Measurements from ENCODE around the gene RNF40.
A peak's percentile ranks its signal among the peaks of the same experiment; 100 is the strongest.

RNF40 gene

GRCh38 chr16:30766933-30767284 lies 4.8 kb downstream of the RNF40 start:
- H3K4me3 ChIP-seq (ENCODE audit: severe bottlenecking), result no peak overlapping the region
- no peaks in the 10 kb centered on the region for H3K27me3 ChIP-seq (ENCODE audit: insufficient read depth, poor library complexity, severe bottlenecking)
- H3K27ac ChIP-seq (ENCODE audit: poor library complexity, severe bottlenecking), result no peak overlapping the region
- DNase-seq (ENCODE audit: low spot score) (no peak), ATAC-seq (ENCODE audit: low read depth) (no peak)
- peaks cover 87% of the 10 kb centered on the region for H3K36me3 ChIP-seq (ENCODE audit: low read depth)
- TF ChIP-seq, protein P1, sequence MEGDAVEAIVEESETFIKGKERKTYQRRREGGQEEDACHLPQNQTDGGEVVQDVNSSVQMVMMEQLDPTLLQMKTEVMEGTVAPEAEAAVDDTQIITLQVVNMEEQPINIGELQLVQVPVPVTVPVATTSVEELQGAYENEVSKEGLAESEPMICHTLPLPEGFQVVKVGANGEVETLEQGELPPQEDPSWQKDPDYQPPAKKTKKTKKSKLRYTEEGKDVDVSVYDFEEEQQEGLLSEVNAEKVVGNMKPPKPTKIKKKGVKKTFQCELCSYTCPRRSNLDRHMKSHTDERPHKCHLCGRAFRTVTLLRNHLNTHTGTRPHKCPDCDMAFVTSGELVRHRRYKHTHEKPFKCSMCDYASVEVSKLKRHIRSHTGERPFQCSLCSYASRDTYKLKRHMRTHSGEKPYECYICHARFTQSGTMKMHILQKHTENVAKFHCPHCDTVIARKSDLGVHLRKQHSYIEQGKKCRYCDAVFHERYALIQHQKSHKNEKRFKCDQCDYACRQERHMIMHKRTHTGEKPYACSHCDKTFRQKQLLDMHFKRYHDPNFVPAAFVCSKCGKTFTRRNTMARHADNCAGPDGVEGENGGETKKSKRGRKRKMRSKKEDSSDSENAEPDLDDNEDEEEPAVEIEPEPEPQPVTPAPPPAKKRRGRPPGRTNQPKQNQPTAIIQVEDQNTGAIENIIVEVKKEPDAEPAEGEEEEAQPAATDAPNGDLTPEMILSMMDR (IDR thresholded peaks at IDR 0.05; ENCODE audit: poor library complexity, severe bottlenecking), result no peak
- H3K9me3 ChIP-seq (ENCODE audit: severe bottlenecking), result no peaks in the 10 kb centered on the region
- H3K4me1 ChIP-seq (ENCODE audit: insufficient read depth, poor library complexity, severe bottlenecking), result peaks cover 10% of the 10 kb centered on the region

DNA sequence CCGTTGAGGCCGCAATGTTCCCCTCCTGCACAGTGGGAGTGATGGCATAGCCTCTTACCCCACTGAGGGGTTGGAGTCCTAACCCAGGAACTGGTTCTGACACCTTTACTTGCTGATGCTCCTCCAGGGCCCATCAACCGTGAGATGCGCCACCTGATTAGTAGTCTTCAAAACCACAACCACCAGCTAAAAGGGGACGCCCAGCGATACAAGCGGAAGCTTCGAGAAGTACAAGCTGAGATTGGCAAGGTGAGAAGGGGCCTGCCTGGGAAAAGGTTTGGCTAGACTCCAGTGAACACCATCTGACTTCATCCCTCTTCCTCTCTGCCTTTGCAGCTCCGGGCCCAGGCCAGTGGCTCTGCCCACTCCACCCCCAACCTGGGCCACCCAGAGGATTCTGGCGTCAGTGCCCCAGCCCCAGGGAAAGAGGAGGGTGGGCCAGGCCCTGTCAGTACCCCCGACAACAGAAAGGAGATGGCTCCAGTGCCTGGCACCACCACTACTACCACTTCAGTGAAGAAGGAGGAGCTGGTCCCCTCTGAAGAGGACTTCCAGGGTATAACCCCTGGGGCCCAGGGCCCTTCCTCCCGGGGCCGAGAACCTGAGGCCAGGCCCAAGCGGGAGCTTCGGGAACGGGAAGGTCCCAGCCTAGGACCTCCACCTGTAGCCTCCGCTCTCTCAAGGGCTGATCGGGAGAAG lies 5.8 kb downstream of the RNF40 start:
- Histone ChIP-seq H3K27ac (ENCODE audit: poor library complexity, severe bottlenecking) (no peak overlapping the region), H3K4me1 (ENCODE audit: insufficient read depth, poor library complexity, severe bottlenecking) (peaks cover 9% of the 10 kb centered on the region), H3K9me3 (ENCODE audit: severe bottlenecking) (no peaks in the 10 kb centered on the region), H3K27me3 (ENCODE audit: insufficient read depth, poor library complexity, severe bottlenecking) (no peaks in the 10 kb centered on the region), H3K36me3 (ENCODE audit: low read depth) (peaks cover 95% of the 10 kb centered on the region), H3K4me3 (ENCODE audit: severe bottlenecking) (no peak overlapping the region)
- ATAC-seq (ENCODE audit: low read depth) (no peak), DNase-seq (ENCODE audit: low spot score) (peak; percentile 19)
- TF ChIP-seq, protein P1 (IDR thresholded peaks at IDR 0.05; ENCODE audit: poor library complexity, severe bottlenecking), result no peak

DNA sequence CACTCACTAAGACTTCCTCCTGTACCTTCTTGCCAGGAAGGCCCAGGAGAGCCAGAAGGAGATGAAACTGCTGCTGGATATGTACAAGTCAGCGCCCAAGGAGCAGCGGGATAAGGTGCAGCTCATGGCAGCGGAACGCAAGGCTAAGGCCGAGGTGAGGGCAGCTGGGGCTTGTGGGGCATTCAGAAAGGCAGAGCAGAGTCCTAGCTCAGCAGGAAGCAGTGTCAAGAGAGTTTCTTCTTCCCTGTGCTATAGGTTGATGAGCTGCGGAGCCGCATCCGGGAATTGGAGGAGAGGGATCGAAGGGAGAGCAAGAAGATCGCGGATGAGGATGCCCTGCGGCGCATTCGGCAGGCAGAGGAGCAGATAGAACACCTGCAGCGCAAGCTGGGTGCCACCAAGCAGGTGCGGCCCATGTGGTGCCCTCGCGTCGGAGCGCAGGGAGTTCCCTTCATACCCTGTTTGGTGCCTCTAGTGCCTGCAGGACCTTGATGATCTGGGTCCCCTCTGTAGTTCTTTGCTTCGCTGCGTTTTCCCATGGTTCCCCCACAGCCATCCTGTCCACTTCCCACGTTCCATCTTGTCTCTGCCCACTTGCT lies 6.6 kb downstream of the RNF40 start:
- peaks cover 87% of the 10 kb centered on the region for H3K36me3 ChIP-seq (ENCODE audit: low read depth)
- H3K27me3 ChIP-seq (ENCODE audit: insufficient read depth, poor library complexity, severe bottlenecking), result no peaks in the 10 kb centered on the region
- peaks cover 2% of the 10 kb centered on the region for H3K4me1 ChIP-seq (ENCODE audit: insufficient read depth, poor library complexity, severe bottlenecking)
- DNase-seq (ENCODE audit: low spot score) (peak; percentile 46), ATAC-seq (ENCODE audit: low read depth) (no peak)
- no peak overlapping the region for H3K27ac ChIP-seq (ENCODE audit: poor library complexity, severe bottlenecking)
- no peaks in the 10 kb centered on the region for H3K9me3 ChIP-seq (ENCODE audit: severe bottlenecking)
- TF ChIP-seq, protein P1 (IDR thresholded peaks at IDR 0.05; ENCODE audit: poor library complexity, severe bottlenecking), result no peak
- no peak overlapping the region for H3K4me3 ChIP-seq (ENCODE audit: severe bottlenecking)

DNA sequence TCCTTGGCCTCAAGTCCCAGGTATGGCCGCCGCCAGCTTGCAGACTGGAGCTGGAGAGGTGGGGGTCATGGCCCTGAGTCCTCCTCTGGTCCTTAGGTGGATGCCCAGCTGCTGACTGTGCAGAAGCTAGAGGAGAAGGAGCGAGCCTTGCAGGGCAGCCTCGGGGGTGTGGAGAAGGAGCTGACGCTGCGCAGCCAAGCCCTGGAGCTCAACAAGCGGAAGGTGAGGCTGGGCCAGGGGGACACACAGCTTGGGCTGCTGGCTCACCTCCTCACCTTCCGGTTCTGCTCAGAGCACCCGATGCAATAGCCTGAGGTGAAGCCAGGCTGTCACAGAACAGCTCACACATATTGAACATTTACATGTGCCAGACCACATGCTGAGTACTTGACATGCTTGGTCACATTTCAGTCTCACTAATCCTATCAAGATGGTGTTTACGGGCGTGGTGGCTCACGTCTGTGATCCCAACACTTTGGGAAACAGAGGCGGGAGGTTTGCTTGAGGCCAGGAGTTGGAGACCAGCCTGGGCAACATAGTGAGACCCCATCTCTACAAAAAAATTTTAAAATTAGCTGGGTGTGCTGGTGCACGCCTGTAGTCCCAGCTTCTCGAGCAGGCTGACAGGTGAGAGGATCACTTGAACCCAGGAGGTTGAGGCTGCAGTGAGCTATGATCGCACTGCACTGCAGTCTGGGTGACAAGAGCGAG lies 7.4 kb downstream of the RNF40 start:
- ATAC-seq (ENCODE audit: low read depth) (no peak), DNase-seq (ENCODE audit: low spot score) (peak; percentile 48)
- Histone ChIP-seq H3K4me3 (ENCODE audit: severe bottlenecking) (no peak overlapping the region), H3K9me3 (ENCODE audit: severe bottlenecking) (no peaks in the 10 kb centered on the region), H3K4me1 (ENCODE audit: insufficient read depth, poor library complexity, severe bottlenecking) (no peaks in the 10 kb centered on the region), H3K36me3 (ENCODE audit: low read depth) (peaks cover 79% of the 10 kb centered on the region), H3K27me3 (ENCODE audit: insufficient read depth, poor library complexity, severe bottlenecking) (no peaks in the 10 kb centered on the region), H3K27ac (ENCODE audit: poor library complexity, severe bottlenecking) (no peak overlapping the region)
- TF ChIP-seq, protein P1 (IDR thresholded peaks at IDR 0.05; ENCODE audit: poor library complexity, severe bottlenecking), result no peak

Data from RWPE2 (cell line).